ENCODE measurements around the gene BICD2.

DNA sequence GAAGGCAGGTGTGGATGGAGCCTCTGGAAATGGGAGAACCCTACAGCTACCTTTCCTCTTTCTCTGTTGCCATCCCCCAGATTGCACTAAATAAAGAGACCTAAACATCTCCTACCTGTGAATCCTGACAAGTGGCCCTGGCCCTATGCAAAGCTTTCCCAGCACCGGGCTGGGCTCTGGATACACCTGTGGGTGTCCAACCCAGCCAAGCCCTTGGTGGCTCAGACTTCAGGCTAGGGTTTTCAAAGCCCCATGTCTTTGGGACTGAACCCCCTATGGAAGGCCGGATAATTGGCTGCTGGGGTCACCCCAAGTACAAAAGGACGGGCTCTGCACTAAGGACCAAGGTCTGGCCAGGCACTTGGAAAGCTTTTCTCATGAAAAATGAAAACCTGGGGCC is 50.6 kb downstream of the BICD2 start:
- TF ChIP-seq, protein P1, sequence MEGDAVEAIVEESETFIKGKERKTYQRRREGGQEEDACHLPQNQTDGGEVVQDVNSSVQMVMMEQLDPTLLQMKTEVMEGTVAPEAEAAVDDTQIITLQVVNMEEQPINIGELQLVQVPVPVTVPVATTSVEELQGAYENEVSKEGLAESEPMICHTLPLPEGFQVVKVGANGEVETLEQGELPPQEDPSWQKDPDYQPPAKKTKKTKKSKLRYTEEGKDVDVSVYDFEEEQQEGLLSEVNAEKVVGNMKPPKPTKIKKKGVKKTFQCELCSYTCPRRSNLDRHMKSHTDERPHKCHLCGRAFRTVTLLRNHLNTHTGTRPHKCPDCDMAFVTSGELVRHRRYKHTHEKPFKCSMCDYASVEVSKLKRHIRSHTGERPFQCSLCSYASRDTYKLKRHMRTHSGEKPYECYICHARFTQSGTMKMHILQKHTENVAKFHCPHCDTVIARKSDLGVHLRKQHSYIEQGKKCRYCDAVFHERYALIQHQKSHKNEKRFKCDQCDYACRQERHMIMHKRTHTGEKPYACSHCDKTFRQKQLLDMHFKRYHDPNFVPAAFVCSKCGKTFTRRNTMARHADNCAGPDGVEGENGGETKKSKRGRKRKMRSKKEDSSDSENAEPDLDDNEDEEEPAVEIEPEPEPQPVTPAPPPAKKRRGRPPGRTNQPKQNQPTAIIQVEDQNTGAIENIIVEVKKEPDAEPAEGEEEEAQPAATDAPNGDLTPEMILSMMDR (IDR thresholded peaks at IDR 0.05; ENCODE audit: control extremely low read depth in 1 of 3, insufficient read depth in 1 of 3, low read depth in 1 of 3, low read length in 3 of 3), result no peak
- TF ChIP-seq CBX5 (IDR thresholded peaks at IDR 0.05; ENCODE audit: low read depth, low read length), result no peak
- TF ChIP-seq, protein P2, sequence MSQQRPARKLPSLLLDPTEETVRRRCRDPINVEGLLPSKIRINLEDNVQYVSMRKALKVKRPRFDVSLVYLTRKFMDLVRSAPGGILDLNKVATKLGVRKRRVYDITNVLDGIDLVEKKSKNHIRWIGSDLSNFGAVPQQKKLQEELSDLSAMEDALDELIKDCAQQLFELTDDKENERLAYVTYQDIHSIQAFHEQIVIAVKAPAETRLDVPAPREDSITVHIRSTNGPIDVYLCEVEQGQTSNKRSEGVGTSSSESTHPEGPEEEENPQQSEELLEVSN (IDR thresholded peaks at IDR 0.05), result no peak
- no peak for TF ChIP-seq EP300 (IDR thresholded peaks at IDR 0.05; ENCODE audit: borderline replicate concordance in 1 of 2, low read depth in 2 of 2, low read length in 2 of 2)
- TF ChIP-seq SAP30 (IDR thresholded peaks at IDR 0.05; ENCODE audit: insufficient read depth, insufficient replicate concordance, low read length), result no peak
- TF ChIP-seq POLR2AphosphoS5 (IDR thresholded peaks at IDR 0.05; ENCODE audit: low read depth, low read length), result no peak
- no peak for TF ChIP-seq PHF8 (conservative IDR thresholded peaks at IDR 0.05; ENCODE audit: low read depth, low read length)
- no peak for TF ChIP-seq HDAC6 (IDR thresholded peaks at IDR 0.05; ENCODE audit: low read depth, low read length)

Data from H1 (cell line).